Posterior vena cava (tissue), 2 donors: ENCODE results near the gene PHF21B. TPM values are rescaled to one million over a fixed set of nuclear protein-coding genes. Genes with fewer than 3 reads are reported as not detected.
A peak's percentile ranks its signal among the peaks of the same experiment; 100 is the strongest.

Experiments
- DNase-seq: peaks from one replicate; pipeline ENCODE4 v3.0.0-alpha.2; 2020; ENCODE audit warnings: low spot score
- intact Hi-C, 2 donors: fragments of 100-400 bp; cut with DNase I; formaldehyde crosslinking; loops; one replicate each; pipeline versions ENCODE4 v1.14.1 to v1.14.2; 2022 to 2023
- total RNA-seq, 2 donors: library from RNA; stranded (reverse); fragmentation: NEBNext Ultra II Directional; extraction: Animal tissue kit (Norgen Biotek cat#: 25700); gene quantifications; one replicate each; pipeline ENCODE4 v1.2.1, GENCODE V29; 2021
- donor health status: DM: yes; HTN: yes; CAD: no.
- donor health status: DM: yes; HTN: yes; CAD: no.

PHF21B gene
- total RNA-seq, 2 donors from 2014 or later = 0.32 to 0.38 TPM

GRCh38 chr22:44891293-44891747, 118.5 kb downstream of the PHF21B start:
- no peak for DNase-seq
- intact Hi-C loops = loop anchor here in 1 of 2 donors (10.0 kb wide), 1 partner anchor 1357 kb away; no protein-coding TSS in a partner anchor

DNA sequence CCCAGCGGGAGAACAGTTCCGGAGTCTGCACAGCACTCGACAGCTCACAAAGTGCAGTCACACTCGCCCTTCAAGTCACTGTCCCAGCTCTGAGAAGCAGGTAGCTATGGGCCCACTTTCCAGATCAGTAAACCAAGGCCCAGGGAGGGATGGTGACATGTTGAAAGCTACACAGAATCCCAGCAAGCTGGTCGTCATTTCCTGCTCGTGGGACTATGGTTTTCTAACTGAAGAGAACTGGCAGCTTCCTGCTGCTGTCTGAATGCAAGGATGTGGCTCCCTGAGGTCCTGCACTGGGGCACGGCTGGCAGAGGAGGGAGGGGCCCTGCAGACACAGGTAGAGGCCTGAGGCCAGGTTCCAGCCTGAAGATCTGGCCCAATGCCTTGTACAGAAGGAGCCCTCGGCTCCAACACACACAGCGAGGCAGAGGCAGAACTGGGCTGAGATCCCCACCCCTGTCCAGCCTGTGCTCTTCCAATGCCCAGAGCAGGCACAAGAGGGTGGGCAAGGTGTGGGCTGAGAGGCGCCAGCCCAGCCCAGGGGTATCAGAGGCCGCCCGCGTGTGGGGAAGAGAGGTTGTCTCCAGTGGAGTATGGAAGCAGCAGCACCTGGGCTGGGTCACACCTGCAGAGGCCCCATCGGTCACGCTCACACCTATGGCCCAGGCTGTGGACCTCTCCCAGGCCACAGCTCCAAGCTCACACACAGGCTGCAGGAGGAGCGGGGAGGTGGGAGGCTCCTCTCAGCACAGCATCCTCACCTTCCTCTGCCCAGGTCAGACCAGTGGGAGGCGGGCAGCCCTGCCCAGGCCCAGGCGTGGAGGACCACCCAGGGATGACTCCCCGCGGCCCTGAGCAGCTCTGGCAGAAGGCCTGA, 119.2 kb downstream of the PHF21B start:
- no peak for DNase-seq
- intact Hi-C loops = loop anchor here in 1 of 2 donors (10.0 kb wide), 1 partner anchor 1356 kb away; no protein-coding TSS in a partner anchor

GRCh38 chr22:44889255-44889878, 120.4 kb downstream of the PHF21B start:
- intact Hi-C loops = no loop called here
- DNase-seq = peak; percentile 64

DNA sequence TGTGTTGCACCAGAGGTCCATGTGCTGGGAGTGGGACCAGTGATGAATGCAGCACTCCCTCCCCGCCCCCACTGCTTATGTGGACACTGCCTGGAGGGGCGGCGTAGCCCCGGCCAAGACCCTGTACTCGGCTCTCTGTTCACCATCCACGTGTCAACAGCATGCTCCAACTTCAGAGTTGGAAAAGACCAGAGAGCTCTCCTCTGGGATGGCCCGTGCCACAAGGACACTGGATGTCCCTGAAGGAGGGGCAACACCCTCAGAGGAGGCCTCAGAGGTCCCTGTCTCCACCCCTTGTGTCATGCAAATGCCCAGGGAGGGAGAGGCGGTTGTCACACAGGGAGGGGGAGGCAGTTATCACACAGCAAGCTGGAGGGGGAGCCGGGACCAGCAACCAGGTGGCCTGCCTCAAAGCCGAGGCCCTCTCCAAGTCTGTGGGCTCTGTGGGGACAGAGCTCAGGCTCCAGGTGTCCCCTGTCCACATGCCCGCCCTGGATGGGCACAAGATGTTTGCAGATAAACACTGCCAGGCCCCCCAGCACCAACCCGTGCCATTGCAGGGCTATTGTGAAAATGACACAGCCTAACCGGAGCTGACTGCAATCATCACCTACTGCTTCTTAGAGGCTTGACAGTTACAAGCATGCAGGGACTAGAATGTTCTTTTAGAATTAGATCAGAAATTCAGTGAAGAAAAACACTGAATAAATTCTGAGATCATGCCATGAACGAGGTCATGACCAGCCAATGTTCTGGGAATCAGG, 121.1 kb downstream of the PHF21B start:
- intact Hi-C loops = no loop called here
- peak; percentile 72 for DNase-seq

DNA sequence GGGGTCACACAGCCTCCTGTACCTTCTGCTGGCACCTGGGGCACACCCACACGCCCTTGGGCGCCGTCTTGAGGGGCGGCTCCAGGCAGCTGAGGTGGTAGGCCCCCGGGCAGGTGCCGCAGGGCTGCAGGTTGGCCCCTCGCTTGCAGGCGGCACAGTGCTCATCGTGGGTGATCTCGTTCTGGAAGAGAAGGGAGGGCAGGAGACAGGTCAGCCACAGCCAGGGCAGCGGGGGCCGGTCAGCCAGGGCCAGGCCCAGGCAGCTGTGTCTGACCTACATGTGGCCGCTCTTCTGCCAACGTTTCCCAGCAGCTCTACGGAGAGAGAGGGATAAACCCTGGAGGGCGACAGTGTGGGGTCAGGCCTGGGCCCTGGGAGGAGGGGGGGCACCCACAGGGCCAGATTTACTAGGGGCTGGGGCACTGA, 121.9 kb downstream of the PHF21B start:
- DNase-seq = peak; percentile 54
- intact Hi-C loops = no loop called here

- peak; percentile 42 for DNase-seq
- intact Hi-C loops = no loop called here
Observed at GRCh38 chr22:44885806-44886360, 123.9 kb downstream of the PHF21B start.

DNA sequence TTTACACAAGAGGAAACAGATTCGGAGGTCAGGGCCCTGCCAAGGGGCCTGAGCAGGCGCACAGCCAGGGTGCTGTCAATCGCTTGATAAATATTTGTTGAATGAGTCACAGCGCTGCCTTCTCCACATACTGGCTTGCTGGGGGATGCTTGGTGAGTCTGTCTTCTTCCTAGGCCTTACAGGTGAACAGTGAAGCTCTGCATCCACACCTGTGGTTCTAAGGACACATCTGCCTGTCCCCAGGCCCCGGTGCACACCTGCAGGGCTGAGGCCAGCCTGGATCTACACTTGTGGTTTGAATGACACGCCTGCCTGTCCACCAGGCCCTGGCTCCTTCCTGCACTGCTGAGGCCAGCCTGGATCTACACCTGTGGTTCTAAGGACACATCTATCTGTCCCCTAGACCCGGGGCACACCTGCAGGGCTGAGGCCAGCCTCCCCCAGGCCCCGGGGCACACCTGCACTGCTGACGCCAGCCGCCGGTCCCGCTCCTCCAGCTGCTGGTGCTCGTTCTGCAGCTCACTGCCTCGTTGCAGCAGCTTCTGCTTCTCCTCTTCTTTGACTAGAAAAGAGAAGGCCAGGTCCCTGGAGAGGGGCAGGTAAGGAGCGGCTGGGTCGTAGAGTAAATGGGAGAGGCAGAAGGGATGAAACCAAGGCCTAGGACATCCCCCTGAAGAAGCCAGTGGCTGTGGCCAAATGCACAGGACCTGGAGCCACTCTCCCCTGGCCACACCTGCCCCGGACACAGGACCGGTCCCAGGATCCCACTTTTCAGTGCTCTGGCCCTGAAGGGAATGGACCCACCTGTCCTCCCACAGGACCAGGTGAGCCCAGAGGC, 124.6 kb downstream of the PHF21B start:
- intact Hi-C loops = no loop called here
- peak; percentile 77 for DNase-seq

- no peak for DNase-seq
- intact Hi-C loops = no loop called here
Observed at GRCh38 chr22:44884562-44884961, 125.2 kb downstream of the PHF21B start.

- intact Hi-C loops = no loop called here
- DNase-seq = peak; percentile 34
Observed at GRCh38 chr22:44883011-44883421, 126.8 kb downstream of the PHF21B start.

DNA sequence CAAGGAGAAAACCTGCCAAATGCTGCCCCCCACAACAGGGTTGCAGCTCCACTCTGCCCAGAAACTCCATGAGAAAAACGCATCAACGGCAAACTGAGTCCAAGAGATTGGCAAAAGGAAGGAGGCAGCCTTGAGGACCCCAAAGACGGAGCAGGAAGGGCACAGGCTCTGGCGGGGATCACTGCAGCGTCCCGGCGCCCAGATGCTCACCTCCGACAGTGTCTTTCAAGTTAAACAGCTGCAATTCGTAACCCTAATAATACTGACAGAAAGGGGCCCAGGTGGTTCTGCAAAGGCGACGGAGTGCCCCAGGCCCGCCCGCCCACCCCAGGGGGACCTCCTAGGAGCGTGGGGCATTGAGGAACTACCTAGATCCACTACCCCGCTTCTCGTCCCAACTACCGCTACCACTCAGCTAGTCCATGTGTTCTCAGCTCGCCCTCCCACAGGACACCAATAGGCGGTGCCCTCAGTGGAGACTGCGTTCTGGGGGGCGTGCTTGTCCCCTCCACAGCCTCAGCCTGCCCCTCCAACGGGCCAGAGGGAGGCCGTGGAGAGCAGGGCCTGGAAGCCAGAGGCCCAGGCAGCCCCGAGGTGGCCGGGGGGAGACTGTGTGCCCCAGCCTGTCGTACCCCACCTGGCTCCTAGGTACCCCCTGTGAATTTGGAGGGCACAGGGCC, 127.4 kb downstream of the PHF21B start:
- DNase-seq = peak; percentile 58
- intact Hi-C loops = no loop called here

- intact Hi-C loops = no loop called here
- peak; percentile 67 for DNase-seq
Observed at GRCh38 chr22:44881624-44882023, 128.2 kb downstream of the PHF21B start.

DNA sequence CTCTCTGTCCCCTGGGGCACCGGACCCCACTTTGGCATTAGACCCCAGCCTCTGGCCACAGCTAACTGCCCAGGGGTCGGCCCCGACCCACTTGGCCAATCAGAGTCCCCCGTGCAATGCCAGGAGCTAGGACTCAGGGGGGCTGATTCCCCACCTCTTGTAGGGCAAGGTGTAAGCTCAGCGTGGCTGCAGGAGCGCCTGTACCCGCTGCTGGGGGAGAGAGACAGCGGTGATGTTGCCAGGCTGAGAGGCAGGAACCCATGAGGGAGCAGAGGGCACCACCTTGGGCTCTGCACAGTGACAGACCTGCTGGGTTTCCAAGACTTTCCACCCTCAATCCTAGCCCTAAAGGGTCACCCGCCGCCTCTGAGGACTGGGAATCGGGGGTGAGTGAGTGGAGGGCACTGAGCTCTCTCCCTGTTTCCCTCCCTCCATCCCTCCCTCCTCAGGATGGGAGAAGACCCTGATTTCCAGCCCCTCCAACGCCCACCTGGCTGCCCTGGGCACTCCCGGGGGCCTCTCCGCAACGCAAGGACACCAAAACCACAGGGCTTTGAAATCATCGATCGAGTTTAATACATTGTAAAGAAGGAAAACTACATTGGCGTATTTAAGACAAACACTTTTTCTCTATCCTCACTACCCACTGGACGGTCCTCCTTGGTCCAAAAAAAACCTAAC, 129.1 kb downstream of the PHF21B start:
- peak; percentile 78 for DNase-seq
- intact Hi-C loops = no loop called here

GRCh38 chr22:44879301-44879680, 130.5 kb downstream of the PHF21B start:
- DNase-seq = peak; percentile 70
- intact Hi-C loops = no loop called here

GRCh38 chr22:44878483-44879300, 131.1 kb downstream of the PHF21B start:
- DNase-seq = peak; percentile 73
- intact Hi-C loops = no loop called here

GRCh38 chr22:44876921-44877320, 132.9 kb downstream of the PHF21B start:
- intact Hi-C loops = no loop called here
- peak; percentile 34 for DNase-seq

- DNase-seq = no peak
- intact Hi-C loops = no loop called here
Observed at GRCh38 chr22:44871782-44872181, 138.0 kb downstream of the PHF21B start.

- intact Hi-C loops = no loop called here
- no peak for DNase-seq
Observed at GRCh38 chr22:44870021-44870420, 139.8 kb downstream of the PHF21B start.
